Activated T-cell treated with anti-CD3 and anti-CD28 coated beads, Interleukin-2, amount 50 U/mL, for 72 hours (primary cell): Measurements from ENCODE around the gene WTIP. TPM values are rescaled to one million over a fixed set of nuclear protein-coding genes. Genes with fewer than 3 reads are reported as not detected.
"Not testable (repeated sequence)": the region's sequence is repeated elsewhere in the genome, so short reads cannot be mapped to it uniquely, and the experiment has no call there.

Experiments
- ATAC-seq, 2 donors: fragments of 150-1000 bp; cut with Tn5 transposase; replicated peaks in 1 of 2; 2 replicates each; pipeline ENCODE4 v1.10.0; 2021; ENCODE audit warnings: moderate library complexity in 2 of 2, mild to moderate bottlenecking in 1 of 2
- DNase-seq, 2 donors: peaks; one replicate each; pipeline ENCODE4 v3.0.0; 2021 to 2022; ENCODE audit warnings: mixed read lengths in 1 of 2
- H3K27ac Mint-ChIP-seq: one replicate; pipeline ENCODE4 v1.8.0; 2022; ENCODE audit warnings: mild to moderate bottlenecking, moderate library complexity, mixed read lengths
- H3K27me3 Mint-ChIP-seq: one replicate; pipeline ENCODE4 v1.8.0; 2022; ENCODE audit warnings: low read depth, mixed read lengths
- H3K36me3 Mint-ChIP-seq, 2 donors: one replicate each; pipeline ENCODE4 v1.8.0; 2022; ENCODE audit warnings: mixed read lengths in 2 of 2, mild to moderate bottlenecking in 1 of 2; ENCODE audit not compliant: insufficient read depth in 2 of 2
- H3K4me1 Mint-ChIP-seq: one replicate; pipeline ENCODE4 v1.8.0; 2022; ENCODE audit warnings: low read depth, mixed read lengths
- H3K4me3 Mint-ChIP-seq, 2 donors: one replicate each; pipeline ENCODE4 v1.8.0; 2022; ENCODE audit warnings: mild to moderate bottlenecking in 2 of 2, mixed read lengths in 2 of 2, moderate library complexity in 2 of 2
- H3K9me3 Mint-ChIP-seq, 2 donors: one replicate each; pipeline ENCODE4 v1.8.0; 2022; ENCODE audit warnings: mixed read lengths in 2 of 2
- total RNA-seq, 2 donors: library from RNA; stranded (reverse); gene quantifications; one replicate each; pipeline ENCODE4 v1.2.3, GENCODE V29; 2022

The WTIP gene
- total RNA-seq, 2 donors from 2014 or later: 0.30 to 0.70 TPM

DNA sequence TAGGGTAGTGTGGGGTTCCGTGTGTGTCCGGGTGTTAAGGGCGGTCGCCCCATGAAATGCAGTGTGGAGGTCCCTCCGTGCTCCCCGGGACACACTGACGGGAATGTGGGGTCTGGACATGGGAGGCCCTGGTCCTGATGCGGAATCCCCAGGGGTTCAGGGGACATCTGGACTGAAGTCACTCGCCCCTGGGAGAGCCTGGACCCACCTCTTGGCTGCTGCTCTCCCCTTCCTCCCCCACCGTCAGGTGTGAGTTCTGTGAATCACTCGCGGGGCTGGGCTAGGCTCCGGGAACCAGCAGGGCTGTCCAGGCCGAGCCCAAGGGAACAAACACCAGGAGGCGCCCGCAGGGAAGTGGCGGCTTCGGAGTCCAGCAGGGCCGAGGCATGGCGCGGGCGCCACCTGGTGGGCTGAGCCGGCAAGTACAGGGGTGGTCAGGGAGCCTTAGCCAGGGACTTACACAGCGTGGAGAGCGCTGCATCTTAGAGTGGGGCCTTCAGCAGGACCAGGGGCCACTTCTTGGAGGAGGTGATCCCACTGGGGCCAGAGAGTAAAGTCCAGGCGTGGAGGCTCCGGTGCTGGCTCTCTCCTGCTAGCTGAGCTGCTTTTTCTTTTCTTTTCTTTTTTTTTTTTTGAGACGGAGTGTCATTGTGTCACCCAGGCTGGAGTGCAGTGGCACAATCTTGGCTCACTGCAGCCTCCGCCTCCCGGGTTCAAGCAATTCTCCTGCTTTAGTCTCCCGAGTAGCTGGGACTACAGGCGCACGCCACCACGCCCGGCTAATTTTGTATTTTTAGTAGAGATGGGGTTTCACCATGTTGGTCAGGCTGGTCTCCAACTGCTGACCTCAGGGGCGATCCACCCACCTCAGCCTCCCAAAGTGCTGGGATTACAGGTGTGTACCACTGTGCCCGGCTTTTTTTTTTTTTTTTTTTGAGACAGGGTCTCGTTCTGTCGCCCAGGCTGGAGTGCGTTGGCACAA lies 20.1 kb downstream of the WTIP start:
- peak overlapping the region in 1 of 2 donors; percentile 61 for H3K4me3 Mint-ChIP-seq
- no peaks in the 10 kb centered on the region for H3K36me3 Mint-ChIP-seq
- H3K27ac Mint-ChIP-seq: no peak overlapping the region
- H3K27me3 Mint-ChIP-seq: no peaks in the 10 kb centered on the region
- H3K4me1 Mint-ChIP-seq: peaks cover 8% of the 10 kb centered on the region
- no peaks in the 10 kb centered on the region for H3K9me3 Mint-ChIP-seq
- DNase-seq (peak; percentile 88 to 94), ATAC-seq (peak; percentile 91)

DNA sequence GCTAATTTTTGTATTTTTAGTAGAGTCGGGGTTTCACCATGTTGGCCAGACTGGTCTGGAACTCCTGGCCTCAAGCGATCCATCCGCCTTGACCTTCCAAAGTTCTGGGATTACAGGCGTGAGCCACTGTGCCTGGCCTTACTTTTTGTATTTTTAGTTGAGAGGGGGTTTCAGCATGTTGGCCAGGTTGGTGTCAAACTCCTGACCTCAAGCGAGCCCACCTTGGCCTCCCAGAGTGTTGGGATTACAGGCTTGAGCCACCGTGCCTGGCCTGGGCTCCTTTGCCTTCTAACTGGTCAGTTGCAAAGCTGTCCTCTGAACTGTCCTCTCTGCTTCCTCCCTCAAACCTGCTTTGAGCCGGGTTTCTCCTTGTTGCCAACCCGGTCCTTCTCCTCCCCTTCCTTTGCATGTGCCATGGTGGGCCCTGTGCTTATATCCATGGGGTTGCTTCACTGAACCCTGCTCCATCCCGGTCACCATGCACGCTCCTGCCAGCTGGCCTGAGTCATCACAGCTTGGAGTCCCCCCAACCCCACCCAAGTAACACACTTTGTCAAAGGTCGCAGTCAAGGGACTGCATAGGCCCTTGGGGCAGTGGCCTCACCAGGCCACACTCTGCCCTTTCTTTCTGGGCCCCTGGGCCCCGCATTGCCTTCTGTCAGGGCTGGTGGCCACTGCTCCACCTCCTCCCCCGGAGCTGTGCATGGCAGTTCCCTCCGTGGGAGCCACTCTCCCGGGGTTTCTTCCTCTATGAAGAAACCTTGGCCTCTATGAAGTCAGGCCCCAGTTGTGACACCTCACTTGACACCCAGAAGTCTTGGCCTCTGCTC lies 21.2 kb downstream of the WTIP start:
- Mint-ChIP-seq H3K27me3 (no peaks in the 10 kb centered on the region), H3K4me1 (peaks cover 8% of the 10 kb centered on the region), H3K36me3 (no peaks in the 10 kb centered on the region), H3K27ac (no peak overlapping the region), H3K9me3 (no peaks in the 10 kb centered on the region), H3K4me3 (no peak overlapping the region)
- DNase-seq (no peak), ATAC-seq (no peak)

DNA sequence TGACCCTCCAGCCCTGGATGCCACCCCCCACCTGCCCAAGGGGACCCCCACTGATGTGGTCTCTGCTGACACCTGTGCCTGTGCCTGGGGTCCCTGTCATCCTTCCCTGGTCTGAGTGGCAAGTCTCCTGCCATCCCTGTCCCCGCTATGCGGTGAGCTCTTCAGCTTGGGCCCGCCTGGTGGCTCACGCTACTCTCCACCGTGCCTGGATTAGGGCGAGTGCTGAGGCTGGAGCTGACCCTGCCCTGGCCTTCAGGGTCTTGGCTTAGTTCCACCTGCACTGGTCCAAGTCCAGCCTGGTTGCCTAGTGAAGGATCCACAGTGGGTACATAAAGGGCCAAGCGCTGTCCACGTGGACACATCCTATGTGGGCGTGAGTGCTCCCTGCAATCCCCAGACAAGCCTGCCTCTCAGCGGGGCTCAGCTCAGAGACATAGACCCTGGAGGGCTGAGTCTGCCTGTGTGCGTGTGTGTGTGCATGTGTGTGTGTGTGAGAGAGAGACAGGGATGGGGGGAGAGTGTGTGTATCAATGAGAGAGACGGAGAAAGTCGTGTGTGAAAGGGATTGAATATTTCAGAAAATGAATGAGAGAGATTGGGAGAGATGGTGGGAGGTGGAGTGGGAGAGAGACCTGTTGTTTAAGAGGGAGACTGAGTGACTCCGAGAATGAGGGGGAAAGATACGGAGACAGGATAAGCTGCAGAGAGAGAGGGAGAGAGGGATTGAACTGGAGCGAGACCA lies 22.1 kb downstream of the WTIP start:
- H3K27me3 Mint-ChIP-seq: no peaks in the 10 kb centered on the region
- no peak overlapping the region for H3K27ac Mint-ChIP-seq
- no peaks in the 10 kb centered on the region for H3K9me3 Mint-ChIP-seq
- no peaks in the 10 kb centered on the region for H3K36me3 Mint-ChIP-seq
- DNase-seq: no peak
- ATAC-seq: no peak
- peaks cover 8% of the 10 kb centered on the region for H3K4me1 Mint-ChIP-seq
- no peak overlapping the region for H3K4me3 Mint-ChIP-seq

DNA sequence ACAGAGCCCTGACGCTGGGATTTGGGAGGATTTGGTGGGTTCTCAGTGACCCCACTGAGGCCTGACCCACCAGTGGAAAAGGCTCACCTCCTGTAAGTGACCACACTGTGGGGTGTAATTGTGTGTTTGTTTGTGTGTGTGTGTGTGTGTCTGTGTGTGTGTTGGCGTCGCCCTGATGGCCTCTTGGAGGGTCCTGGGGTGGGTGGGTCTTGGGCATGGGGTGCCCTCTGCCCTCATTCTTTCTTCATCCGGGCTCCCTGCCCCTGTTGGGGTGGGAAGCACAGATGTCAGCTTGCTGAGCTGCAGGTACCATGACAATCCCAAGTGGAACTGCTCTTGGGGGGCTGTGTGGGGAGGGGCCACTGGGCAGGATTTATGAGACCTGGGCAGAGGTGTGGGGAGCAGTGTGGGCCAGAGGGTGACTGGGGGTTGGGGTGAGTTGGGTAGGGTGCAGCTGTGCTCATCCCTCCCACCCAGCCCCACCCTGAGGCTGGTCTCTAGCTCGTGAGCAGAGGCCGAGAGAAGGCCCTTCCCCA lies 22.8 kb downstream of the WTIP start:
- H3K4me3 Mint-ChIP-seq: no peak overlapping the region
- H3K9me3 Mint-ChIP-seq: no peaks in the 10 kb centered on the region
- peaks cover 8% of the 10 kb centered on the region for H3K4me1 Mint-ChIP-seq
- H3K27me3 Mint-ChIP-seq: no peaks in the 10 kb centered on the region
- H3K27ac Mint-ChIP-seq: no peak overlapping the region
- no peaks in the 10 kb centered on the region for H3K36me3 Mint-ChIP-seq
- DNase-seq (no peak), ATAC-seq (no peak)

DNA sequence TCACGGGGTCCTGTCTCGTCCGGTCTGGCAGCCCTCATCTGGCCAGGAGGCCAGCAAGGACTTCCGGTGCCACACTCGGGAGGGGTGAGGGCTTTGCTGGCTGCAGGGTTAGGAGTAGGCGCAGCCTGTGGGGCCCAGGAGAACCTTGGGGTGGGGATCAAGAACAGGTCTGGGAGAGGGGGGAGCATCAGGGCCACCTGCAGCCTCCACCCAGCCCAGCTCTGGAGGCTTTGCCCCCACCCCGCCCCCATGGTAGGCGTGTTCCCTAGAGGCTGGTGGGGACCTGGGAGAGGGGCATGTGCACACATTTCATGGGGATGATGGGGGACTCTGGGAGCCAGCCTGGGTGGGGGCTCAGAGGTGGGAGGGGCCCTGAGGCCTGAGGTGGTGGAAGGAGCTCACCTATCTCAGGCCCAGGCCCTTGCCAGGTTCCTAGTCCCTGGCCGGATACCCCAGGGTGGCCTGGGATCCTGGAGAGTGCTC lies 23.3 kb downstream of the WTIP start:
- DNase-seq: no peak
- H3K4me3 Mint-ChIP-seq: no peak overlapping the region
- peaks cover 7% of the 10 kb centered on the region for H3K4me1 Mint-ChIP-seq
- H3K36me3 Mint-ChIP-seq: no peaks in the 10 kb centered on the region
- no peaks in the 10 kb centered on the region for H3K27me3 Mint-ChIP-seq
- ATAC-seq: no peak
- H3K9me3 Mint-ChIP-seq: no peaks in the 10 kb centered on the region
- H3K27ac Mint-ChIP-seq: no peak overlapping the region

DNA sequence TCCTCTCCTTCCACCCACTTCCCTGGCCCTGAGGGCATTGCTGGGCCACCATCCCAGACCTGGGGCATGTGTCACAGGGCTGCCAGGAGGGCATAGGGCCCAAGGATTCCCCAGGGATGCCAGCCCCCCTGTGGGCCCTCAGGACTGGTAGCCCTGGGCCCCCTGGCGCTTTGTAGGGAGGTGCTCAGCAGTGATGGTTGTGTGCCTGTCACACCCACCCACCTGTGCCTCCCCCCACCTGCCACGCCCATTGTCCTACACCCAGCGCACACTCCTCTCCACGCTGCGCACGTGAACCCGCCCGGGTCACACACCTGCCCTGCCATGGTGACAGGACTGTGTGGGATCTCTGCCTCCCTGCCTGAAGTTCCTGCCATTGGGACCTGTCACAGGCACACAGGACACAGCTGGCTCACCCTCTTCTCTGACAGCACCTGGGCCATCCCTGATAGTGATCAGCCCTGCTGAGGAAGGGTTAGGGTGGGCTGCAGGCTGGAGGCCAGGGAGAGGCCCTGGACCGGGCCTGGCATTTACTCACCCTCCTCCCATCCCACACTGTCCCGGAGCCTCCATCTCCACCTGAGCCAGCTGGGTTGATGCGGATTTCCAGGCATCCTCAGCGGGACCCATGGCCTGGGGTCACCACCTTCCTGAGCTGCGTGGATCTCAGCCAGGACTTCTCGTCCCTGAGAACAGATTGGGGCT lies 23.9 kb downstream of the WTIP start:
- Mint-ChIP-seq H3K4me1 (peaks cover 4% of the 10 kb centered on the region), H3K27me3 (no peaks in the 10 kb centered on the region), H3K4me3 (no peak overlapping the region), H3K27ac (no peak overlapping the region), H3K9me3 (no peaks in the 10 kb centered on the region), H3K36me3 (no peaks in the 10 kb centered on the region)
- ATAC-seq (no peak), DNase-seq (no peak)

DNA sequence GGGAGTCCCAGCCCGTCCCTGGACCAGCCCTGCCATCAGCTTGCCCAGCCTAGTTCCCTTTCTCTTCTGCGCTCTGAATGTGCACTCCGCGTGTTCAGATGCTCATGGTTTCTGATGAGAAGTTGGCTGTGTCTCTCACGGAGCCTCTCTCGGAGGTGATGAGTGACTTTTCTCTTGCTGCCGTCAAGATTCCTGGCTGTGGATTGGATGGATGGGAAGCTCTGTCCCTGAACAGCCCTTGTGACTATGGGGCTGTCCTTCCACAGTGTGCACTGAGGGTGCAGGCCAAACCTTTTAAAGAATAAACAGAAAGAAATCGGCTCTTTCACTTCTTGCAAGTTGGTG lies 24.4 kb downstream of the WTIP start:
- H3K4me3 Mint-ChIP-seq: no peak overlapping the region
- peaks cover 4% of the 10 kb centered on the region for H3K4me1 Mint-ChIP-seq
- no peak for DNase-seq
- H3K27me3 Mint-ChIP-seq: no peaks in the 10 kb centered on the region
- H3K27ac Mint-ChIP-seq: no peak overlapping the region
- peaks cover 1 to 2% of the 10 kb centered on the region in 2 donors for H3K36me3 Mint-ChIP-seq
- peaks cover 0 to 5% of the 10 kb centered on the region in 2 donors for H3K9me3 Mint-ChIP-seq
- ATAC-seq: no peak

DNA sequence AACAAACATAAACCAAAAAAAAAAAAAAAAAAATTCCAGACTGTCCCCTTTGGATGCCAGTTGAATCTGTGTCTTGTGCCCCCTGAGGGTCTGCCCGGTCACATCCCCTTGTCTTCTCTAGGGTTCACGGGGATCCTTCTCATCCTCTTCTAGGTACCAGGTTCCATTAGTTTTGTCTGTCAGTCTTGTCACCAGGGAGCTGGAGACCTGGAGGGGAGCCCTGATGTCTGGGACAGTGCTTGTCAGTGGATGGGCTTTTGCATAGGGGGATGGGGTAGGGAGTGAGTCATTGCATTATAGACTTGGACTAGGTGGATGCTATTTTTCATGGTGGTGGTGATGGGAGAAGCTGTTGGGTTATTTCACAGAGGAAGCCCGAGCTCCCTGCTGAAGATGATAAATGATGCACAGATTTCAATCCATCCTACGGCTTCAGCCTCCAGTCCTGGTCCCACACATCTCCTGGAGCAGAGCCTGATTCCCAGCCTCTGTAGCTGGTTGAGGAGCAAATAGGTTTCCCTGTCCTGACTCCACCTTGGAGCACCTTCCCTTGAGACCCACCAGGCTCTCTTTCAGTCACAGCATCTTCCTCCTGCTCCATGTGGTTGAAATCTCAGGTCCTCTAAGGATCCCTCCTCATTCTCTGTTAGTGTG lies 26.0 kb downstream of the WTIP start:
- peaks cover 1 to 3% of the 10 kb centered on the region in 2 donors for H3K36me3 Mint-ChIP-seq
- no peaks in the 10 kb centered on the region for H3K27me3 Mint-ChIP-seq
- no peak overlapping the region for H3K27ac Mint-ChIP-seq
- DNase-seq (no peak), ATAC-seq (no peak)
- H3K4me1 Mint-ChIP-seq: no peaks in the 10 kb centered on the region
- H3K4me3 Mint-ChIP-seq: no peak overlapping the region
- peaks cover 0 to 7% of the 10 kb centered on the region in 2 donors for H3K9me3 Mint-ChIP-seq

DNA sequence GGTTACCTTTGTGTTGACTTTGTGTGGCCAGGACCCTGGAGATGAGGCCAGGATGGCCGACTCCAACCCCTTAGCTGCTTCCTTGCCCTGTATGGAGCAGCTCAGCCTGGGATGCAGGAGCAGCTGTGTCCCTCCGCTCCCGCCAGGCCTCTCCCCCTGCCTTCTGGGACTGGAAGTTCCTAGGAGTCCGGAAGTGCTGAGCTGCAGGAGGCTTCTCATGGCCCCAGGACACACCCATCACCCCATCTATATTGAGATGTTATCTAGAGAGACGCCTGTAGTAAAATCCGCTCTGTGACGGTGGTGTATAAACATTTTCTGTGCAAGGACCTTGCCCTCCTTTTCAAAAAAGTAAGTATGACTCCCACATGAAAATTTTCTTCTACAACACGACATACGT lies 27.0 kb downstream of the WTIP start:
- no peak for DNase-seq
- H3K9me3 Mint-ChIP-seq: peaks cover 0 to 7% of the 10 kb centered on the region in 2 donors
- H3K27ac Mint-ChIP-seq: no peak overlapping the region
- no peaks in the 10 kb centered on the region for H3K27me3 Mint-ChIP-seq
- peaks cover 1 to 3% of the 10 kb centered on the region in 2 donors for H3K36me3 Mint-ChIP-seq
- no peaks in the 10 kb centered on the region for H3K4me1 Mint-ChIP-seq
- no peak overlapping the region for H3K4me3 Mint-ChIP-seq
- no peak for ATAC-seq

DNA sequence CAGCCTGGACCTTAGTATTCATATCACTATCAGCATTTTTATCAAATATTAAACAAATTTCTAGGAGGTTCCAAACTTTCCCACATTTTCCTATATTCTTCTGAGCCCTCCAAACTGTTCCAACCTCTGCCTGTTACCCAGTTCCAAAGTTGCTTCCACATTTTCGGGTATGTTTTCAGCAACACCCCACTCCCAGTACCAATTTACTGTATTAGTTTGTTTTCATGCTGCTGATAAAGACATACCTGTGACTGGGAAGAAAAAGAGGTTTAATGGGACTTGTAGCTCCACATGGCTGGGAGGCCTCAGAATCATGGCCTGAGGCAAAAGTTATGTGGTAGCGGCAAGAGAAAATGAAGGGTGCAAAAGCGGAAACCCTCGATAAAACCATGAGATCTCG lies 29.3 kb downstream of the WTIP start:
- not testable (repeated sequence) for H3K4me1 Mint-ChIP-seq, H3K9me3 Mint-ChIP-seq

DNA sequence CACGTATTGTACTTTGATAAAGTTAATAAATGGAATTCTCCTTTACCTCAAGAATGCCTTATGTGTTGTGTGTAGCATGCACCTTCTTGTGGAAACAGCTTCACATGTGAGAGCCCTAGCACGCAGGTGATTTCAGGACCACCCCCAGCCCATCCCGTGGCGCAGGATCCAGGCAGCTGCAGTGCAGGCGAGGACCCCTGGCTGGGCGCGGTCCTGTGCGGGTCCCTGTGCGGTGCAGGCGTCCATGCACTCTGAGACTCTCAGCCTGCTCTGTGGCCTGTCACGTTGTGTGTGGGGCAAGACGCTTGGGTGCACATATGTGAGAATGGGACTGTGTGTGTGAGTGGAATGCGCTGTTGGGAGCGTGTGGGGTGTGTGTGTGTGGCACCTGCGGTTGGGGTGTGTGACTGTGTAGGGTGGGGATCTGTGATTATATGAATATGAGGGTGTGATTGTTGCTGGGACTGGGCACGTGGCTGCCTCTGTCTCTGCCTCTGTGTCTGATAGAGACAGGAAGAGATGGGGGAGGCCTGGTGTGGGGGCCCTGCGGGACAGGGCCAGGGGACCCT lies 30.8 kb downstream of the WTIP start:
- no peak overlapping the region for H3K4me3 Mint-ChIP-seq
- H3K27me3 Mint-ChIP-seq: no peaks in the 10 kb centered on the region
- H3K27ac Mint-ChIP-seq: no peak overlapping the region
- DNase-seq: no peak
- H3K4me1 Mint-ChIP-seq: no peaks in the 10 kb centered on the region
- H3K9me3 Mint-ChIP-seq: peaks cover 0 to 7% of the 10 kb centered on the region in 2 donors
- ATAC-seq: no peak
- peaks cover 1 to 3% of the 10 kb centered on the region in 2 donors for H3K36me3 Mint-ChIP-seq

More for the DNA sequence above, 29.3 kb downstream of the WTIP start:
- not testable (repeated sequence) for H3K36me3 Mint-ChIP-seq, H3K27ac Mint-ChIP-seq, H3K27me3 Mint-ChIP-seq, ATAC-seq, DNase-seq, H3K4me3 Mint-ChIP-seq
